CD4-positive, alpha-beta T cell treated with Interleukin-10 for 1 hour (primary cell): ENCODE results near the gene ZNF549.
"Not testable (repeated sequence)": the region's sequence is repeated elsewhere in the genome, so short reads cannot be mapped to it uniquely, and the experiment has no call there.

Experiments used
- DNase-seq: peaks from one replicate; pipeline ENCODE4 v3.0.0-alpha.2; 2020

The ZNF549 gene

DNA sequence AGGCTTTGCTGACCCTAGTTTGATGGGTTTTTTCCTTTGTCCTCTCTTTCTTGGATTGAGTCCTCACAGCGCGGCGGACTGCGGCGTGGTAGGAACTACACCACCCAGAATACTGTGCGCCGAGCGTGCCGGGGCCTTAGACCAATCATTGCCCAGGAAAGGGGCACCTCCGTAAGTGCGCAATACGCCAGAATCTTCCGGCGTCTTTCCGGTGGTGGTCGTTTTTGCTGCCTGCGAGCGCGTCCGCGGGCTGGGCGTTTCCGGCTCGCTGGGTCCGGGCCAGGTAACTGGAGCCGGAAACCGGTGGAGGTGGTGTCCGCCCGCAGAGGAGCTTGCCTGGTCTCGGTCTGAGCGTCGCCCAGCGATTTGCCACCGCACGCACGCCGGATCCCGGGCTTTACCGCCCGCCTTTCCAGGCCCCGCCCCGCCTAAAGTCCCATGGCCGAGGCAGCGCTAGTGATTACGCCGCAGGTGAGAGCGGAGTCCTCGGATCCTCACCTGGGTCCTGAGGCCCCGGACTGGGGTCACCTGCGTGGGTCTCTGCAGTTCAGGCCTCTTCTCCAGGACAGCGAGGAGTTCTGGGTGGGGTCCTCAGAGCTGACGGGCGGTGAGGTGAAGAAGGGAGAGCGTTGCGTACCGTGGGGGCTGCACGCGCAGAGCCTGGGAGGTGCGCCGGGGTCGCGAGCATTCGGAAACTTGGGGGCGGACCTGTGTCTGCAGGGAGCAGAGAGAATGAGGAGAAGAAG is at the start of gene ZNF549:
Gene ZNF549, plus strand, starts transcription at position 221 of the 746 bp plus-strand sequence. Its CDS starts 218 bp downstream, at position 439.
- peak; percentile 93 for DNase-seq

DNA sequence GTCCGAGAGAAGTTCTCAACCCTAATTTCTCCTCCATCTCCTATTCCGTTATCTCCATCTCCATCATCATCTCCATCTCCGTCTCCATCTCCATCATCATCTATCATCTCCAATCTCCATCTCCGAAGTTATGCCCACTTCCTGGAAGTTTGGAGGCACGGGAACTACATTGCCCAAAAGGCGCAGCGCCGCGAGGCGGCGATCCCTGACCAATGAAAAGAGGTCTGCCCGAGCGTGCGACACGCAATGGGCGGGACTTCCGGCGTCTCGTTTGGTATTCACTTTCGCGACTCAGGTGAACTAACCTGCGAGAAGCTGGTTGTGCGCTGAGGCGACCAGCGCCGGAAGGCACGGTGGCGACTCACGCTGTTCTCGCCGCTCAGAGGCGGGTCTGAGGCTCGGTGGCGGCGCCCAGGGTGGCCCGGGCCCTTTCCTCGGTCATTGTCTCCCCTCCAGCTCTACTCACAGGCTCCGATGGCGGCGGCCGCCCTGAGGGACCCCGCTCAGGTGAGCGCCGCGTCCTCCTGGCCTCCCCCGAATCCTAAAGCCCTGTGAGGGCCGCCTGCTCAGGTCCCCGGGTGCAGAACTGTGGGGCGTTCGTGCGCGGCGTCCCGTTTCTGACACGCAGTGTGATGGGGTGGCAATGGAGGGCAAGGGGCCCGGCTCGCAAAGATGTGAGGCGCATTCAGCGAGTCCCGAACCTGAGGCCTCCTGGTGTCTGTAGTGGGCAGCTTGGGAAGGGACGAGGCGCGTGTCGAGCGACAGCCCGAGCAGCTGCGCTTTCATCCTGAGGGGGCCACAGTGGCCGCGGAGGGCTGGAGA is 39.5 kb upstream of the ZNF549 start, which contains the start of gene ZNF419:
Gene ZNF419, plus strand, starts transcription at position 274 of the 822 bp plus-strand sequence. Its CDS starts 201 bp downstream, at position 475.
- peak; percentile 95 for DNase-seq

GRCh38 chr19:57488299-57488644 is 38.9 kb upstream of the ZNF549 start:
- not testable (repeated sequence) for DNase-seq

DNA sequence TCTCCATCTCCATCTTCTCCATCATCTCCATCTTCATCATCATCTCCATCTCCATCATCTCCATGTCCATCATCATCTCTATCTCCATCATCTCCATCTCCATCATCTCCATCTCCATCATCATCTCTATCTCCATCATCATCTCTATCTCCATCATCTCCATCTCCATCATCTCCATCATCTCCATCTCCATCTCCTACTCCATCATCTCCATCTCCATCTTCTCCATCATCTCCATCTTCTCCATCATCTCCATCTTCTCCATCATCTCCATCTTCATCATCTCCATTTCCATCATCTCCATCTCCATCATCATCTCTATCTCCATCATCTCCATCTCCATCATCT is 27.9 kb upstream of the ZNF549 start:
- not testable (repeated sequence) for DNase-seq

DNA sequence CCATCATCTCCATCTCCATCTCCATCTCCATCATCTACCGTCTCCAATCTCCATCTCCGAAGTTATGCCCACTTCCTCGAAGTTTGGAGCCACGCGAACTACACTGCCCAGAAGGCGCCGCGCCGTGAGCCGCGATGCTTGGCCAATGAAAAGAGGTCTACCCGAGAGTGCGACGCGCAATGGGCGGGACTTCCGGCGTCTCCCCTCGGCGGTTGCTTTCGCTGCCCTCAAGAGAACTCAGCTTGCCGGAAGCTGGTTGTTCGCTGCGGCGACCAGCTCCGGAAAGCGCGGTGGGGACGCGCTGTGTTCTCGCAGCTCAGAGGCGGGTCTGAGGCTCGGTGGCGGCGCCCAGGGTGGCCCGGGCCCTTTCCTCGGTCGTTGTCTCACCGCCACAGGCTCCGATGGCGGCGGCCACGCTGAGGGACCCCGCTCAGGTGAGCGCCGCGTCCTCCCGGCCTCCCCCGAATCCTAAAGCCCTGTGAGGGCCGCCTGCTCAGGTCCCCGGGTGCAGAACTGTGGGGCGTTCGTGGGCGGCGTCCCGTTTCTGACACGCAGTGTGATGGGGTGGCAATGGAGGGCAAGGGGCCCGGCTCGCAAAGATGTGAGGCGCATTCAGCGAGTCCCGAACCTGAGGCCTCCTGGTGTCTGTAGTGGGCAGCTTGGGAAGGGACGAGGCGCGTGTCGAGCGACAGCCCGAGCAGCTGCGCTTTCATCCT is 27.3 kb upstream of the ZNF549 start, which contains the start of gene ZNF773:
Gene ZNF773, plus strand, starts transcription at position 259 of the 716 bp plus-strand sequence. Its CDS starts 143 bp downstream, at position 402.
- peak; percentile 96 for DNase-seq

- not testable (repeated sequence) for DNase-seq
Observed at GRCh38 chr19:57500400-57500799, 26.8 kb upstream of the ZNF549 start.

DNA sequence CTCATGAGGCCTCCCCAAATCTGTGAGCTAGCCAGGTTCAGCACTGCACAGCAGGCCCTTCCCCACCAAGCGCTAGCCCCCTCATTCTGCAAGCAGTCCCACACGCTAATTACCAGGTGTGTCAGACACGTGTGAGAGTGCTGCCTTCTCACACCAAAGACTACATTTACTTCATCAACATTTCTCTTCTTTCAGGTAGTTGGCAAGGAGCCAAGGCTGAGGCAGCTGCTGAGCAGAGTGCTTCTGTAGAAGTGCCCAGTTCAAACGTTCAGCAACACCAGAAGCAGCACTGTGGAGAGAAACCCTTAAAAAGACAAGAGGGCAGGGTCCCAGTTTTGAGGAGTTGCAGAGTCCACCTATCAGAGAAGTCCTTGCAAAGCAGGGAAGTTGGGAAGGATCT is 21.0 kb upstream of the ZNF549 start:
- DNase-seq, result no peak

DNA sequence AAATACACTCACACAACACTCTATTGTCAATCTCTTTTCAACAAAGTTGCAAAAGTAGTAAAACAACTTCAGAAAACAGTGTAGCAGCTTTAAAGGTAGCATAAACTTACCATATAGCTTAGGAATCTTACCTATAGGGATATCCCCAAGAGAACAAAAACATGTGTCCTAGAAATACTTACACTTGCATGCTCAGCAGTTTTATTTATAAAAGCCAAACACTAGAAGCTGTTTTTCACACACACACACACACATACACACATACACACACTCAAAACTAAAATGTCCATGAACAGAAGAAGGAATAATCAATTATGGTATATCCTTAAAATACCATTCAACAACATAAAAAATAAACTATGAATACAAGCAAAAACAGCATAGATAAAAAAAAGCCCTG is 15.7 kb upstream of the ZNF549 start:
- DNase-seq, result no peak

DNA sequence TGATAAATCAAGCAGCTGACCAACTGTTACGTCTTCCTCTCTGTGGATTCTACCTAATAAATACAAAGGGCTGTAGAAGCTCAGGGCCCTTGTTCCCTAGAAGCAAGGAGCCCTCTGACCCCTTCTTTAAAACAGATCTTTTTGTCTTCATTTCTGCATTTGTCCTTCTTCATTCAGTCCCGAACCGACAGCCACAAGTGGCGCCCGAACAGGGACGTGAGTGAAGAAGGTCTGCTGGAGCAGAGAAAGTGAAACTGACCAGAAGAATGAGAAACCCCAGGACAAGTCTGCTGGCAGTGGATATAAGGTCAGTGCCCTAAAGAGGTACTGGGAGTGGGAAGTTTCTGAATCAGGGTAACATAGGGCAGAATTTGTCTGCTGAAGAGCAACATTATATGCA is 14.3 kb upstream of the ZNF549 start:
- no peak for DNase-seq

DNA sequence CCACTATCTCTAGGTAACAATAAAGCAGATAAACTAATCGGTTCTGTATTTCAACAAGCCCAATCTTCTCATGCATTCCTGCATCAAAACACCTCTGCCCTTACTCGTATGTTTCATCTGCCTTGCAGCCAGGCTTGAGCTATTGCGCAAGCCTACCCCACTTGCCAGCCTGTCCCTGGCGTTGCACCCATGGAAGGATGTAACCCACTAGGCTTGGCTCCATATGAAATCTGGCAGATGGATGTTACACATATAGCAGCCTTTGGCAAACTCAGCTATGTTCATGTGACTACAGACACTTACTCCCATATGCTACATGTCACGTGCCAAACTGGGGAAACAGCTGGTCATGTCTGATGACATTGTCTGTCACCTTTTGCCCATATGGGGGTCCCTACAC is 11.9 kb upstream of the ZNF549 start:
- DNase-seq, result no peak

DNA sequence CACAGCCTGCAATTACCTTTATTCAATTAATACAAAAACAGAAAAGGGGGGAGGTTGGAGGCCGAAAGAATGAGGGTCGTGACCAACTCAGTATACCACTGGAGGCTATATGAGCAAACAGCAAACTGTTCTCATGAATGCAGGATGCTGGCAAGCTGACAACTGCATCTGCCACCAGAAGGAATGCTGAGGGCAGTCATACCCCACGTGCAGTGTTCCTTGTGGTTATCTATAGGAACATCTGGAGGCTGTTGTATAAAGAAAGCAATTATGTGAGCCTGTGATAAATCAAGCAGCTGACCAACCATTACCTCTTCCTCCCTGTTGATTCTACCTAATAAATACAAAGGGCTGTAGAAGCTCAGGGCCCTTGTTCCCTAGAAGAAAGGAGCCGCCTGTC is 9.1 kb upstream of the ZNF549 start:
- DNase-seq, result not testable (repeated sequence)

DNA sequence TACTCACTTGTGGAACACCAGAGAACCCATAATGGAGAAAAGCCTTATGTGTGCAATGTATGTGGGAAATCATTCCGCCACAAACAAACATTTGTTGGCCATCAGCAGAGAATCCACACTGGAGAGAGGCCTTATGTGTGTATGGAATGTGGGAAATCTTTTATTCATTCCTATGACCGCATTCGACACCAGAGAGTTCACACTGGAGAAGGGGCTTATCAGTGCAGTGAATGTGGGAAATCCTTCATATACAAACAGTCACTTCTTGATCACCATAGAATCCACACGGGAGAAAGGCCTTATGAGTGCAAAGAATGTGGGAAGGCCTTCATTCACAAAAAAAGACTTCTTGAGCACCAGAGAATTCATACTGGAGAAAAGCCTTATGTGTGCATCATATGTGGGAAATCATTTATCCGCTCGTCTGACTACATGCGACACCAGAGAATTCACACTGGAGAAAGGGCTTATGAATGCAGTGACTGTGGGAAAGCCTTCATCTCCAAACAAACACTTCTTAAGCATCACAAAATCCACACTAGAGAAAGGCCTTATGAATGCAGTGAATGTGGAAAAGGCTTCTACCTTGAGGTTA is 10.9 kb downstream of the ZNF549 start:
- DNase-seq, result no peak

DNA sequence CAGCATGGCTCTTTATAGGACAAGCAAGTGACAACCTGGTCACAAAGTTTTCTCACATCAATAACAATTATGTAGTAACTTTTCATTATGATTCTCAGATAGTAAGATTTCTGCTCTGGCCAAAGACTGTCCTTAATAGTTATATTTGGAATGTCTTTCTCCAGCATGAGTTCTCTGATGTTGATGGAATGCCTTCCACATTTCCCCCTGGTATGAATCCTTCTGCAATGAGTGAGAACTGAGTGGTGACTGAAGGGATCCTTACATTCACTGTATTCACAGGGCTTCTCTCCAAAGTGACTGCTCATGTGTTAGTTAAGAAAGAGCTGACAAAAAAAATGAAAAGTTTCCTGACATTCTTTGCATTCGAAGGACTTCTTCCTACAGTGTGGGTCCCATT is 19.4 kb downstream of the ZNF549 start:
- no peak for DNase-seq

GRCh38 chr19:57552432-57552831 is 25.3 kb downstream of the ZNF549 start:
- DNase-seq, result no peak

DNA sequence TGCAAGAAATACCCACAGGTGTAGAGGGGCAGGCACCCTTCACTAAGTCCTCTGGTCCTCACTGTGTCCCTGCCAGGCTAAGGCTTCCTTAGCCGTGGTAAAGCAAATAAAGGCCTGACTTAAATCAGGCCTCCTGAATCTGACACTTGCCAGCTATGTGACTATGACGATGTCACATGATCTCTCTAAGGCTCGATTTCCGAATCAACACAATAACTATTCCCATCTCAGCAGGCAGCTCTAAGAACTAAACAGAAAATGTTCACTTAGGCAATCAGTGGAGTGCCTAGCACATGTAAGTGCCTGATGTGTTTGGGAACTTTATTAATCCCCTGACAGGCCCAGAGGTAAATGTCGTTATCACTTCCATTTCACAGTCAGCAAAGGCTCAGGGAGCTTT is 30.5 kb downstream of the ZNF549 start:
- DNase-seq, result no peak

DNA sequence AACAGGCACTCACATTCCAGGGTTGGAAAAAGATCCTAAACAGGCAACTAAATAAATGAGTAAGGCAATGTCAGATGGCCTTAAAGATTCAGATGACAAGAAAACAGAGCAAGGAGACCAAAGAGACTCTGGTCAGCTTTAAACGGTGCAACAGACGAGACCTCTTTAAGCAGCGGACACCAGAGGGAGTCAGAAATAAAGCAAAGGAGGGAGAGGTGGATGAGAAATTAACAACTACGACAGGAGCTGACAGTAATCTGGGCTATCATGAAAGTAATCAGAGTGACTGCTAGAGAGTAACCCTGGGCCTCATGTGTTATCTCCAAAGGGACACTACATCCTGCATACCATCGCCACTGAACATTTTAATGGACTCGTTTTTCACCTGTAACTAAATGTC is 31.4 kb downstream of the ZNF549 start:
- DNase-seq, result no peak

- DNase-seq, result peak; percentile 15
Observed at GRCh38 chr19:57559008-57559403, 31.9 kb downstream of the ZNF549 start.

- DNase-seq, result peak; percentile 90
Observed at GRCh38 chr19:57559404-57560025, 32.4 kb downstream of the ZNF549 start, which contains the start of gene ZNF550. ZNF550 (minus strand) TSS chr19:57559863; CDS start chr19:57559682, 181 bp downstream.

DNA sequence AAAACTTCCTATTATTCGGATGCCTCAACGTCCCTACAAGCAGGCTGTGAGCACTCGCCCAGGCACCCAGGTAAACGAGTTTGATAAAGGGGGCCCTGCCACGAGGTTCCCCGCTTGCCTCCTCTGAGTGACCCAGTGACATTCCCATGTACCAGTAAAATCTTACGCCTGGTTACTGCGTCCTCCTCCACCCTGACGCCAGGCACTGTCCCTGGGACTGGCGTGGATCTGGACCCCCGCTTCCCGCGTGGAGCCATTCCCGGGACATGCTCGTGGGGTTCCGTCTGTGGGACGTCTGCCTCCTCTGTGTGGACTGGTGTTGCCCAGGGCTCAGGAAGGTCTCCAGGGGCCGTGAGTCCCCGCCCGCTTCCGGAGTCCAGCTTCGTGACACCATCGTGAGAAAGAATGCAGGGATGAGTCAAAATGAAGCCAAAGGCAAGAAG is 32.9 kb downstream of the ZNF549 start:
- no peak for DNase-seq

DNA sequence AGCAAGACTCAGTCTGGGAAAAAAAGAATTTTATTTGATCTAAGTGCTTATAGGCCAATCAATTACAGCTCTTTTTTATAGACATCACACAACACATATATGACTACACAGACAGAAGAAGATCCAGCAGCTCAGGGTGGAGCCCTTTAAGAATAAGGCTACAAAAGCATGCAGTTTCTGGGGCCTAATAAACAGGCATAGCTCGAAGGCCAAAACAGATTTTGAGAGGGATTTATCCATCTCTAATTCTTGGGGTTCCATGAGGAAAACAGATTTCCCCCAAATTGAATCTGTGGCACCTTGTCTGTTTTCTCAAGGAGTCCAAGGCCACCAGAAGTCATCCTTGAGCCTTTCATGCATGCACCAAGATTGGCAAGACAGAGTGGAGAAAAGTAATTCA is 36.4 kb downstream of the ZNF549 start:
- DNase-seq, result no peak

- DNase-seq, result no peak
Observed at GRCh38 chr19:57566396-57567265, 39.5 kb downstream of the ZNF549 start.
